Right atrium auricular region (tissue), 2 donors: Measurements from ENCODE around the gene CDHR5. TPM values are rescaled to one million over a fixed set of nuclear protein-coding genes. Genes with fewer than 3 reads are reported as not detected.

Source experiments
- DNase-seq: peaks from one replicate; pipeline ENCODE4 v3.0.0-alpha.2; 2019; ENCODE audit warnings: low spot score
- H3K27ac ChIP-seq, 2 donors: fragments of 200-600 bp; sonication (generic); 1 replicate in 1 of 2; 2 replicates in 1 of 2; pipeline ENCODE4 v1.5.1; 2016 to 2019
- H3K27me3 ChIP-seq, 2 donors: fragments of 200-600 bp; sonication (generic); one replicate each; pipeline versions ENCODE4 v1.5.1 to v1.6.0; 2017 to 2019
- H3K36me3 ChIP-seq: fragments of 200-600 bp; sonication (generic); one replicate; pipeline ENCODE4 v1.5.1; 2016
- H3K4me1 ChIP-seq, 2 donors: fragments of 200-600 bp; sonication (generic); one replicate each; pipeline versions ENCODE4 v1.5.1 to v1.6.0; 2017 to 2019
- H3K4me3 ChIP-seq, 2 donors: fragments of 200-600 bp; sonication (generic); 1 replicate in 1 of 2; 2 replicates in 1 of 2; pipeline ENCODE4 v1.5.1; 2017 to 2019; ENCODE audit warnings: mild to moderate bottlenecking in 1 of 2, moderate library complexity in 1 of 2
- H3K9me3 ChIP-seq, 2 donors: fragments of 200-600 bp; sonication (generic); one replicate each; pipeline ENCODE4 v1.5.1; 2019
- CTCF ChIP-seq, 2 donors: fragments of 200-600 bp; sonication (generic); IDR thresholded peaks; one replicate each; pipeline ENCODE4 v1.5.1; 2019; ENCODE audit warnings: antibody characterized with exemption in 2 of 2
- total RNA-seq, 2 donors: library from RNA; depleted of rRNA; stranded (reverse); fragments of >200 nt; gene quantifications; one replicate each; pipeline ENCODE4 v1.1.0, GENCODE V29; 2016

Gene CDHR5
- total RNA-seq, 2 donors from 2014 or later: not detected

- Histone ChIP-seq H3K4me3 (no peak overlapping the region), H3K4me1 (no peaks in the 10 kb centered on the region), H3K9me3 (no peaks in the 10 kb centered on the region), H3K27ac (no peak overlapping the region), H3K36me3 (peaks cover 95% of the 10 kb centered on the region), H3K27me3 (no peaks in the 10 kb centered on the region)
- DNase-seq: no peak
- no peak for TF ChIP-seq CTCF (IDR thresholded peaks at IDR 0.05)
These were observed 26.6 kb downstream of the CDHR5 start for GRCh38 chr11:598005-598680.

- no peak overlapping the region for H3K4me3 ChIP-seq
- no peak for TF ChIP-seq CTCF (IDR thresholded peaks at IDR 0.05)
- no peak for DNase-seq
- no peaks in the 10 kb centered on the region for H3K27me3 ChIP-seq
- H3K9me3 ChIP-seq: no peaks in the 10 kb centered on the region
- no peaks in the 10 kb centered on the region for H3K4me1 ChIP-seq
- H3K36me3 ChIP-seq: peaks cover 95% of the 10 kb centered on the region
- H3K27ac ChIP-seq: no peak overlapping the region
These were observed 27.5 kb downstream of the CDHR5 start for GRCh38 chr11:597166-597725.

GRCh38 chr11:596374-596773 is 28.4 kb downstream of the CDHR5 start:
- no peak for TF ChIP-seq CTCF (IDR thresholded peaks at IDR 0.05)
- Histone ChIP-seq H3K4me3 (no peak overlapping the region), H3K36me3 (peaks cover 92% of the 10 kb centered on the region), H3K9me3 (no peaks in the 10 kb centered on the region), H3K4me1 (no peaks in the 10 kb centered on the region), H3K27me3 (no peaks in the 10 kb centered on the region), H3K27ac (no peak overlapping the region)
- DNase-seq: no peak

- Histone ChIP-seq H3K9me3 (no peaks in the 10 kb centered on the region), H3K4me1 (no peaks in the 10 kb centered on the region), H3K4me3 (no peak overlapping the region), H3K36me3 (peaks cover 87% of the 10 kb centered on the region), H3K27me3 (no peaks in the 10 kb centered on the region), H3K27ac (no peak overlapping the region)
- DNase-seq: no peak
- no peak for TF ChIP-seq CTCF (IDR thresholded peaks at IDR 0.05)
These were observed 29.4 kb downstream of the CDHR5 start for GRCh38 chr11:595400-595799.

GRCh38 chr11:593347-593746 is 31.4 kb downstream of the CDHR5 start:
- Histone ChIP-seq H3K4me1 (no peaks in the 10 kb centered on the region), H3K27ac (no peak overlapping the region), H3K4me3 (no peak overlapping the region), H3K36me3 (peaks cover 83% of the 10 kb centered on the region), H3K27me3 (no peaks in the 10 kb centered on the region), H3K9me3 (no peaks in the 10 kb centered on the region)
- DNase-seq: no peak
- TF ChIP-seq CTCF (IDR thresholded peaks at IDR 0.05): no peak

- TF ChIP-seq CTCF (IDR thresholded peaks at IDR 0.05): no peak
- DNase-seq: no peak
- H3K4me3 ChIP-seq: no peak overlapping the region
- H3K9me3 ChIP-seq: no peaks in the 10 kb centered on the region
- H3K27me3 ChIP-seq: no peaks in the 10 kb centered on the region
- H3K27ac ChIP-seq: no peak overlapping the region
- H3K4me1 ChIP-seq: no peaks in the 10 kb centered on the region
- peaks cover 81% of the 10 kb centered on the region for H3K36me3 ChIP-seq
These were observed 31.8 kb downstream of the CDHR5 start for GRCh38 chr11:592918-593317.
